GM23338 (cell line): ENCODE measurements around the gene DHRS2. TPM values are rescaled to one million over a fixed set of nuclear protein-coding genes. Genes with fewer than 3 reads are reported as not detected.

ENCODE experiments used
- ATAC-seq: fragments of 200-7000 bp; cut with Tn5 transposase; 3 replicates; pipeline ENCODE4 v1.9.1; 2020
- DNase-seq: peaks from one replicate; pipeline ENCODE4 v3.0.0-alpha.2; 2015; ENCODE audit warnings: low spot score
- H2AFZ ChIP-seq: fragments of 200-600 bp; sonication (generic); 2 replicates; pipeline ENCODE4 v1.8.0; 2016; ENCODE audit warnings: antibody characterized with exemption, mild to moderate bottlenecking, moderate library complexity
- H3F3A ChIP-seq: fragments of 200-600 bp; sonication (generic); replicated peaks from 2 replicates; pipeline ENCODE4 v1.8.0; 2017; ENCODE audit warnings: antibody characterized with exemption, mixed run types, low read depth
- H3K27ac ChIP-seq: fragments of 200-600 bp; sonication (generic); 2 replicates; pipeline ENCODE4 v1.6.1; 2016; ENCODE audit warnings: low read depth
- H3K27me3 ChIP-seq: fragments of 200-600 bp; sonication (generic); 2 replicates; pipeline ENCODE4 v1.8.0; 2016; ENCODE audit warnings: mild to moderate bottlenecking, mixed run types, moderate library complexity; ENCODE audit not compliant: insufficient read depth
- H3K36me3 ChIP-seq: fragments of 200-600 bp; sonication (generic); 2 replicates; pipeline ENCODE4 v1.8.0; 2016; ENCODE audit warnings: mild to moderate bottlenecking; ENCODE audit not compliant: insufficient read depth
- H3K4me1 ChIP-seq: fragments of 200-600 bp; sonication (generic); 2 replicates; pipeline ENCODE4 v1.8.0; 2016; ENCODE audit warnings: mild to moderate bottlenecking, moderate library complexity; ENCODE audit not compliant: insufficient read depth
- H3K4me2 ChIP-seq: fragments of 200-600 bp; sonication (generic); 2 replicates; pipeline ENCODE4 v1.7.1; 2017; ENCODE audit warnings: mixed run types
- H3K4me3 ChIP-seq: fragments of 200-600 bp; sonication (generic); 2 replicates; pipeline ENCODE4 v1.6.1; 2016; ENCODE audit warnings: mixed run types
- H3K79me2 ChIP-seq: fragments of 200-600 bp; sonication (generic); replicated peaks from 2 replicates; pipeline ENCODE4 v1.8.0; 2017; ENCODE audit warnings: mild to moderate bottlenecking; ENCODE audit not compliant: insufficient read depth
- H3K9me2 ChIP-seq: fragments of 200-600 bp; sonication (generic); 2 replicates; pipeline ENCODE4 v1.8.0; 2017; ENCODE audit not compliant: insufficient read depth
- H4K20me1 ChIP-seq: fragments of 200-600 bp; sonication (generic); replicated peaks from 2 replicates; pipeline ENCODE4 v1.8.0; 2017; ENCODE audit warnings: mild to moderate bottlenecking; ENCODE audit not compliant: insufficient read depth
- H3K27ac Mint-ChIP-seq: 2 replicates; pipeline ENCODE4 v1.8.0; 2020; ENCODE audit warnings: inconsistent platforms, mild to moderate bottlenecking, moderate library complexity, mixed read lengths
- H3K27me3 Mint-ChIP-seq: 3 replicates; pipeline ENCODE4 v1.8.0; 2022; ENCODE audit warnings: low read depth, mild to moderate bottlenecking, moderate library complexity, mixed read lengths, inconsistent platforms; ENCODE audit not compliant: insufficient read depth, poor library complexity
- H3K36me3 Mint-ChIP-seq: 3 replicates; pipeline ENCODE4 v1.8.0; 2021; ENCODE audit warnings: low read depth, mild to moderate bottlenecking, inconsistent platforms, moderate library complexity, mixed read lengths
- H3K4me1 Mint-ChIP-seq: 3 replicates; pipeline ENCODE4 v1.8.0; 2020; ENCODE audit warnings: mild to moderate bottlenecking, inconsistent platforms, mixed read lengths
- H3K4me3 Mint-ChIP-seq: 3 replicates; pipeline ENCODE4 v1.8.0; 2021; ENCODE audit warnings: moderate library complexity, mild to moderate bottlenecking, inconsistent platforms, mixed read lengths
- H3K9me3 Mint-ChIP-seq: 3 replicates; pipeline ENCODE4 v1.8.0; 2020; ENCODE audit warnings: moderate library complexity, mild to moderate bottlenecking, inconsistent platforms, mixed read lengths
- CREB1 ChIP-seq: fragments of 250-450 bp; sonication (Bioruptor Pico); IDR thresholded peaks from 2 replicates; pipeline ENCODE4 v1.5.0; 2020; ENCODE audit warnings: low read depth, mild to moderate bottlenecking, moderate library complexity
- EZH2 ChIP-seq: fragments of 200-600 bp; sonication (generic); IDR thresholded peaks from one replicate; pipeline ENCODE4 v1.8.0; 2017; ENCODE audit warnings: antibody characterized with exemption, mild to moderate bottlenecking, low read depth; ENCODE audit not compliant: unreplicated experiment
- EZH2phosphoT487 ChIP-seq: fragments of 200-600 bp; sonication (generic); IDR thresholded peaks from one replicate; pipeline ENCODE4 v1.8.1; 2018; ENCODE audit warnings: antibody characterized with exemption; ENCODE audit not compliant: unreplicated experiment
- JUNB ChIP-seq: IDR thresholded peaks from one replicate; pipeline ENCODE4 v1.6.1; 2016; ENCODE audit warnings: antibody characterized with exemption; ENCODE audit not compliant: unreplicated experiment
- NANOG ChIP-seq: IDR thresholded peaks from 2 replicates; pipeline ENCODE4 v1.6.1; 2016; ENCODE audit warnings: antibody characterized with exemption, borderline replicate concordance
- POLR2AphosphoS5 ChIP-seq: IDR thresholded peaks from 2 replicates; pipeline ENCODE4 v1.6.1; 2016; ENCODE audit warnings: antibody characterized with exemption, low read depth
- STAT1 ChIP-seq: IDR thresholded peaks from one replicate; pipeline ENCODE4 v1.6.1; 2016; ENCODE audit warnings: antibody characterized with exemption; ENCODE audit not compliant: unreplicated experiment
- ZNF114 ChIP-seq: fragments of 250-450 bp; sonication (Bioruptor Pico); IDR thresholded peaks from 2 replicates; pipeline ENCODE4 v1.5.0; 2020; ENCODE audit warnings: mild to moderate bottlenecking, moderate library complexity
- ZNF331 ChIP-seq: fragments of 250-450 bp; sonication (Bioruptor Pico); IDR thresholded peaks from 2 replicates; pipeline ENCODE4 v1.5.0; 2020; ENCODE audit warnings: low read depth, mild to moderate bottlenecking, moderate library complexity
- polyA plus RNA-seq: library from polyadenylated mRNA; unstranded; fragments of >200 nt; fragmentation: Nextera tagmentation; extraction: Ambion mirVana; gene quantifications from 2 replicates; pipeline ENCODE4 v1.2.1, GENCODE V29; 2016
- total RNA-seq: library from RNA; depleted of rRNA; stranded (reverse); fragments of >200 nt; shearing (Covaris generic); gene quantifications from 2 replicates; pipeline ENCODE4 v1.2.3, GENCODE V29; 2014
- TF ChIP-seq, protein P1 (sequence below): IDR thresholded peaks from one replicate; pipeline ENCODE4 v1.6.1; 2018; ENCODE audit warnings: antibody characterized with exemption; ENCODE audit not compliant: unreplicated experiment
- TF ChIP-seq, protein P2 (sequence below): fragments of 250-450 bp; sonication (Bioruptor Pico); IDR thresholded peaks from 2 replicates; pipeline ENCODE4 v1.5.0; 2020; ENCODE audit warnings: mild to moderate bottlenecking, moderate library complexity
- TF ChIP-seq, protein P3 (sequence below): IDR thresholded peaks from 2 replicates; pipeline ENCODE4 v1.6.1; 2016; ENCODE audit warnings: antibody characterized with exemption
- TF ChIP-seq, protein P4 (sequence below), 2 experiments: fragments of 200-600 bp in 1 of 2; sonication (generic) in 1 of 2; conservative IDR thresholded peaks; 2 replicates each; pipeline versions ENCODE4 v1.5.1 to v1.6.1; 2016 to 2017; ENCODE audit warnings: antibody characterized with exemption in 2 of 2, low read depth in 2 of 2, mild to moderate bottlenecking in 2 of 2, moderate library complexity in 1 of 2

DHRS2 gene
- total and polyA plus RNA-seq, 2 experiments from 2014 or later, result 0.42 to 0.48 TPM

DNA sequence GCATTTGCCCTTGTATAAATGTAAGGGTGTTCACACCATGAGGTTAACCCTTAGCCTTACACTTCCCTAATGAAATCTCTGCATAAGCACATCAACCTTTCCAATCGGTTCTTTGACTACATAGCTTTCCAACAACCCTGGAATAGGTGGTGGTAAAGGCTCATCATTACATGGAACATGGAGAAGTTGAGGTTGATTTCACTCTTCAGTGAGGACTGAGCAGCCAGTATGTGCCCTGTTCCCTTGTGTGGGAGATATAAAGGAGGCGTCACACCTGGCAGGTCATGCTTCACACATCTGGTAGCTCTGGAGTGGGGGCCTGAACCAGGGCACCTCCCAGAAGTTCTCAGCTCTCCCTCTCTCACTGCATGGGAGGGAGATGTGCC is 35.8 kb upstream of the DHRS2 start:
- H3K4me3 Mint-ChIP-seq, result no peak overlapping the region
- TF ChIP-seq STAT1 (no peak), EZH2phosphoT487 (no peak), ZNF331 (no peak), ZNF114 (CRISPR knock-in tag) (no peak), CREB1 (CRISPR knock-in tag) (no peak), JUNB (no peak), NANOG (no peak), POLR2AphosphoS5 (no peak), EZH2 (no peak)
- TF ChIP-seq, protein P1, sequence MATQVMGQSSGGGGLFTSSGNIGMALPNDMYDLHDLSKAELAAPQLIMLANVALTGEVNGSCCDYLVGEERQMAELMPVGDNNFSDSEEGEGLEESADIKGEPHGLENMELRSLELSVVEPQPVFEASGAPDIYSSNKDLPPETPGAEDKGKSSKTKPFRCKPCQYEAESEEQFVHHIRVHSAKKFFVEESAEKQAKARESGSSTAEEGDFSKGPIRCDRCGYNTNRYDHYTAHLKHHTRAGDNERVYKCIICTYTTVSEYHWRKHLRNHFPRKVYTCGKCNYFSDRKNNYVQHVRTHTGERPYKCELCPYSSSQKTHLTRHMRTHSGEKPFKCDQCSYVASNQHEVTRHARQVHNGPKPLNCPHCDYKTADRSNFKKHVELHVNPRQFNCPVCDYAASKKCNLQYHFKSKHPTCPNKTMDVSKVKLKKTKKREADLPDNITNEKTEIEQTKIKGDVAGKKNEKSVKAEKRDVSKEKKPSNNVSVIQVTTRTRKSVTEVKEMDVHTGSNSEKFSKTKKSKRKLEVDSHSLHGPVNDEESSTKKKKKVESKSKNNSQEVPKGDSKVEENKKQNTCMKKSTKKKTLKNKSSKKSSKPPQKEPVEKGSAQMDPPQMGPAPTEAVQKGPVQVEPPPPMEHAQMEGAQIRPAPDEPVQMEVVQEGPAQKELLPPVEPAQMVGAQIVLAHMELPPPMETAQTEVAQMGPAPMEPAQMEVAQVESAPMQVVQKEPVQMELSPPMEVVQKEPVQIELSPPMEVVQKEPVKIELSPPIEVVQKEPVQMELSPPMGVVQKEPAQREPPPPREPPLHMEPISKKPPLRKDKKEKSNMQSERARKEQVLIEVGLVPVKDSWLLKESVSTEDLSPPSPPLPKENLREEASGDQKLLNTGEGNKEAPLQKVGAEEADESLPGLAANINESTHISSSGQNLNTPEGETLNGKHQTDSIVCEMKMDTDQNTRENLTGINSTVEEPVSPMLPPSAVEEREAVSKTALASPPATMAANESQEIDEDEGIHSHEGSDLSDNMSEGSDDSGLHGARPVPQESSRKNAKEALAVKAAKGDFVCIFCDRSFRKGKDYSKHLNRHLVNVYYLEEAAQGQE, result no peak
- TF ChIP-seq, protein P2, sequence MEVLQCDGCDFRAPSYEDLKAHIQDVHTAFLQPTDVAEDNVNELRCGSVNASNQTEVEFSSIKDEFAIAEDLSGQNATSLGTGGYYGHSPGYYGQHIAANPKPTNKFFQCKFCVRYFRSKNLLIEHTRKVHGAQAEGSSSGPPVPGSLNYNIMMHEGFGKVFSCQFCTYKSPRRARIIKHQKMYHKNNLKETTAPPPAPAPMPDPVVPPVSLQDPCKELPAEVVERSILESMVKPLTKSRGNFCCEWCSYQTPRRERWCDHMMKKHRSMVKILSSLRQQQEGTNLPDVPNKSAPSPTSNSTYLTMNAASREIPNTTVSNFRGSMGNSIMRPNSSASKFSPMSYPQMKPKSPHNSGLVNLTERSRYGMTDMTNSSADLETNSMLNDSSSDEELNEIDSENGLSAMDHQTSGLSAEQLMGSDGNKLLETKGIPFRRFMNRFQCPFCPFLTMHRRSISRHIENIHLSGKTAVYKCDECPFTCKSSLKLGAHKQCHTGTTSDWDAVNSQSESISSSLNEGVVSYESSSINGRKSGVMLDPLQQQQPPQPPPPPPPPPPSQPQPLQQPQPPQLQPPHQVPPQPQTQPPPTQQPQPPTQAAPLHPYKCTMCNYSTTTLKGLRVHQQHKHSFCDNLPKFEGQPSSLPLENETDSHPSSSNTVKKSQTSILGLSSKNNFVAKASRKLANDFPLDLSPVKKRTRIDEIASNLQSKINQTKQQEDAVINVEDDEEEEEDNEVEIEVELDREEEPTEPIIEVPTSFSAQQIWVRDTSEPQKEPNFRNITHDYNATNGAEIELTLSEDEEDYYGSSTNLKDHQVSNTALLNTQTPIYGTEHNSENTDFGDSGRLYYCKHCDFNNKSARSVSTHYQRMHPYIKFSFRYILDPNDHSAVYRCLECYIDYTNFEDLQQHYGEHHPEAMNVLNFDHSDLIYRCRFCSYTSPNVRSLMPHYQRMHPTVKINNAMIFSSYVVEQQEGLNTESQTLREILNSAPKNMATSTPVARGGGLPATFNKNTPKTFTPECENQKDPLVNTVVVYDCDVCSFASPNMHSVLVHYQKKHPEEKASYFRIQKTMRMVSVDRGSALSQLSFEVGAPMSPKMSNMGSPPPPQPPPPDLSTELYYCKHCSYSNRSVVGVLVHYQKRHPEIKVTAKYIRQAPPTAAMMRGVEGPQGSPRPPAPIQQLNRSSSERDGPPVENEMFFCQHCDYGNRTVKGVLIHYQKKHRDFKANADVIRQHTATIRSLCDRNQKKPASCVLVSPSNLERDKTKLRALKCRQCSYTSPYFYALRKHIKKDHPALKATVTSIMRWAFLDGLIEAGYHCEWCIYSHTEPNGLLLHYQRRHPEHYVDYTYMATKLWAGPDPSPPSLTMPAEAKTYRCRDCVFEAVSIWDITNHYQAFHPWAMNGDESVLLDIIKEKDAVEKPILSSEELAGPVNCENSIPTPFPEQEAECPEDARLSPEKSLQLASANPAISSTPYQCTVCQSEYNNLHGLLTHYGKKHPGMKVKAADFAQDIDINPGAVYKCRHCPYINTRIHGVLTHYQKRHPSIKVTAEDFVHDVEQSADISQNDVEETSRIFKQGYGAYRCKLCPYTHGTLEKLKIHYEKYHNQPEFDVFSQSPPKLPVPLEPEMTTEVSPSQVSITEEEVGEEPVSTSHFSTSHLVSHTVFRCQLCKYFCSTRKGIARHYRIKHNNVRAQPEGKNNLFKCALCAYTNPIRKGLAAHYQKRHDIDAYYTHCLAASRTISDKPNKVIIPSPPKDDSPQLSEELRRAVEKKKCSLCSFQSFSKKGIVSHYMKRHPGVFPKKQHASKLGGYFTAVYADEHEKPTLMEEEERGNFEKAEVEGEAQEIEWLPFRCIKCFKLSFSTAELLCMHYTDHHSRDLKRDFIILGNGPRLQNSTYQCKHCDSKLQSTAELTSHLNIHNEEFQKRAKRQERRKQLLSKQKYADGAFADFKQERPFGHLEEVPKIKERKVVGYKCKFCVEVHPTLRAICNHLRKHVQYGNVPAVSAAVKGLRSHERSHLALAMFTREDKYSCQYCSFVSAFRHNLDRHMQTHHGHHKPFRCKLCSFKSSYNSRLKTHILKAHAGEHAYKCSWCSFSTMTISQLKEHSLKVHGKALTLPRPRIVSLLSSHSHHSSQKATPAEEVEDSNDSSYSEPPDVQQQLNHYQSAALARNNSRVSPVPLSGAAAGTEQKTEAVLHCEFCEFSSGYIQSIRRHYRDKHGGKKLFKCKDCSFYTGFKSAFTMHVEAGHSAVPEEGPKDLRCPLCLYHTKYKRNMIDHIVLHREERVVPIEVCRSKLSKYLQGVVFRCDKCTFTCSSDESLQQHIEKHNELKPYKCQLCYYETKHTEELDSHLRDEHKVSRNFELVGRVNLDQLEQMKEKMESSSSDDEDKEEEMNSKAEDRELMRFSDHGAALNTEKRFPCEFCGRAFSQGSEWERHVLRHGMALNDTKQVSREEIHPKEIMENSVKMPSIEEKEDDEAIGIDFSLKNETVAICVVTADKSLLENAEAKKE, result no peak
- TF ChIP-seq, protein P3, sequence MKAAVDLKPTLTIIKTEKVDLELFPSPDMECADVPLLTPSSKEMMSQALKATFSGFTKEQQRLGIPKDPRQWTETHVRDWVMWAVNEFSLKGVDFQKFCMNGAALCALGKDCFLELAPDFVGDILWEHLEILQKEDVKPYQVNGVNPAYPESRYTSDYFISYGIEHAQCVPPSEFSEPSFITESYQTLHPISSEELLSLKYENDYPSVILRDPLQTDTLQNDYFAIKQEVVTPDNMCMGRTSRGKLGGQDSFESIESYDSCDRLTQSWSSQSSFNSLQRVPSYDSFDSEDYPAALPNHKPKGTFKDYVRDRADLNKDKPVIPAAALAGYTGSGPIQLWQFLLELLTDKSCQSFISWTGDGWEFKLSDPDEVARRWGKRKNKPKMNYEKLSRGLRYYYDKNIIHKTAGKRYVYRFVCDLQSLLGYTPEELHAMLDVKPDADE, result no peak
- TF ChIP-seq, protein P4, sequence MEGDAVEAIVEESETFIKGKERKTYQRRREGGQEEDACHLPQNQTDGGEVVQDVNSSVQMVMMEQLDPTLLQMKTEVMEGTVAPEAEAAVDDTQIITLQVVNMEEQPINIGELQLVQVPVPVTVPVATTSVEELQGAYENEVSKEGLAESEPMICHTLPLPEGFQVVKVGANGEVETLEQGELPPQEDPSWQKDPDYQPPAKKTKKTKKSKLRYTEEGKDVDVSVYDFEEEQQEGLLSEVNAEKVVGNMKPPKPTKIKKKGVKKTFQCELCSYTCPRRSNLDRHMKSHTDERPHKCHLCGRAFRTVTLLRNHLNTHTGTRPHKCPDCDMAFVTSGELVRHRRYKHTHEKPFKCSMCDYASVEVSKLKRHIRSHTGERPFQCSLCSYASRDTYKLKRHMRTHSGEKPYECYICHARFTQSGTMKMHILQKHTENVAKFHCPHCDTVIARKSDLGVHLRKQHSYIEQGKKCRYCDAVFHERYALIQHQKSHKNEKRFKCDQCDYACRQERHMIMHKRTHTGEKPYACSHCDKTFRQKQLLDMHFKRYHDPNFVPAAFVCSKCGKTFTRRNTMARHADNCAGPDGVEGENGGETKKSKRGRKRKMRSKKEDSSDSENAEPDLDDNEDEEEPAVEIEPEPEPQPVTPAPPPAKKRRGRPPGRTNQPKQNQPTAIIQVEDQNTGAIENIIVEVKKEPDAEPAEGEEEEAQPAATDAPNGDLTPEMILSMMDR (conservative IDR thresholded peaks at IDR 0.05; ENCODE audit: low read depth in 2 of 2), result no peak
- peaks cover 6% of the 10 kb centered on the region for H3K27me3 Mint-ChIP-seq
- no peak overlapping the region for H3K27ac Mint-ChIP-seq
- H4K20me1 ChIP-seq, result no peaks in the 10 kb centered on the region
- H3K36me3 ChIP-seq, result no peaks in the 10 kb centered on the region
- no peaks in the 10 kb centered on the region for H3K4me1 ChIP-seq
- H3K27me3 ChIP-seq, result no peaks in the 10 kb centered on the region
- no peak overlapping the region for H3K27ac ChIP-seq
- no peaks in the 10 kb centered on the region; the same call in 2 of the 3 replicates for H3K9me3 Mint-ChIP-seq
- no peaks in the 10 kb centered on the region for H3K79me2 ChIP-seq
- H3K4me1 Mint-ChIP-seq, result no peaks in the 10 kb centered on the region
- H3K4me2 ChIP-seq, result no peak overlapping the region
- no peak overlapping the region for H3K4me3 ChIP-seq
- no peak for DNase-seq
- H3K9me2 ChIP-seq, result 0 out of 2 replicates have a peak, but pooled peaks cover 3% of the 10 kb centered on the region
- no peaks in the 10 kb centered on the region for H3K36me3 Mint-ChIP-seq
- ATAC-seq, result no peak
- no peaks in the 10 kb centered on the region for H3F3A ChIP-seq
- no peak overlapping the region for H2AFZ ChIP-seq
